ENCODE results near the gene NME9. TPM values are rescaled to one million over a fixed set of nuclear protein-coding genes. Genes with fewer than 3 reads are reported as not detected.

NME9 gene
- not detected in 3 replicates for total RNA-seq (2021)
- percentile 7 among the genes with signal in this experiment for Bru-seq, nascent RNA
- long read RNA-seq, experiment 1, result 0 reads
- long read RNA-seq, experiment 2, result 0 reads
- long read RNA-seq, experiment 3, result 0 reads

- Mint-ChIP-seq H3K4me1 (peaks cover 14% of the 10 kb centered on the region), H3K27me3 (ENCODE audit: low read depth) (no peaks in the 10 kb centered on the region), H3K27ac (no peak within 1 kb of the TSS), H3K4me3 (peak within 1 kb of the TSS; percentile 85), H3K9me3 (no peaks in the 10 kb centered on the region), H3K36me3 (no peaks in the 10 kb centered on the region)
- POLR2A ChIA-PET, result no interaction called here
- TF ChIP-seq ETV6 (CRISPR knock-in tag; IDR thresholded peaks at IDR 0.05), result no peak
- TF ChIP-seq ZNF219 (CRISPR knock-in tag; IDR thresholded peaks at IDR 0.05; ENCODE audit: borderline replicate concordance), result 0 out of 2 replicates have a peak, but pooled peaks have one; percentile 36
- no peak for TF ChIP-seq GTF2I (CRISPR knock-in tag; conservative IDR thresholded peaks at IDR 0.05)
- TF ChIP-seq NFATC4 (CRISPR knock-in tag; IDR thresholded peaks at IDR 0.05), result no peak
- no peak for TF ChIP-seq MXD4 (CRISPR knock-in tag; IDR thresholded peaks at IDR 0.05; ENCODE audit: borderline replicate concordance)
- no peak for TF ChIP-seq TEAD1 (CRISPR knock-in tag; IDR thresholded peaks at IDR 0.05)
- no peak for TF ChIP-seq MLX (CRISPR knock-in tag; IDR thresholded peaks at IDR 0.05)
- TF ChIP-seq MAX (CRISPR knock-in tag; IDR thresholded peaks at IDR 0.05), result peak; percentile 76
- no peak; the same call in 1 of the 2 replicates for TF ChIP-seq FOXP1 (CRISPR knock-in tag; IDR thresholded peaks at IDR 0.05; ENCODE audit: borderline replicate concordance)
- no peak for TF ChIP-seq ZNF263 (CRISPR knock-in tag; IDR thresholded peaks at IDR 0.05; ENCODE audit: low read depth)
- no peak for TF ChIP-seq PRRX2 (CRISPR knock-in tag; IDR thresholded peaks at IDR 0.05)
- no peak for TF ChIP-seq NFE2L1 (CRISPR knock-in tag; IDR thresholded peaks at IDR 0.05)
- TF ChIP-seq EMX1 (CRISPR knock-in tag; IDR thresholded peaks at IDR 0.05), result no peak
- TF ChIP-seq SP1 (CRISPR knock-in tag; conservative IDR thresholded peaks at IDR 0.05), result peak; percentile 59
- no peak for TF ChIP-seq AFF4 (CRISPR knock-in tag; IDR thresholded peaks at IDR 0.05; ENCODE audit: borderline replicate concordance)
- no peak for TF ChIP-seq CREB1 (CRISPR knock-in tag; IDR thresholded peaks at IDR 0.05)
- TF ChIP-seq E2F5 (CRISPR knock-in tag; IDR thresholded peaks at IDR 0.05), result 0 out of 2 replicates have a peak, but pooled peaks have one; percentile 4
- no peak for TF ChIP-seq ZNF396 (CRISPR knock-in tag; IDR thresholded peaks at IDR 0.05; ENCODE audit: borderline replicate concordance)
- no peak for TF ChIP-seq ZNF671 (CRISPR knock-in tag; IDR thresholded peaks at IDR 0.05)
- no peak for TF ChIP-seq OVOL2 (CRISPR knock-in tag; IDR thresholded peaks at IDR 0.05; ENCODE audit: borderline replicate concordance)
- TF ChIP-seq E2F1 (CRISPR knock-in tag; IDR thresholded peaks at IDR 0.05), result no peak
- TF ChIP-seq HMGXB4 (CRISPR knock-in tag; IDR thresholded peaks at IDR 0.05), result peak; percentile 74; the same call in 1 of the 2 replicates
- peak; percentile 35; the same call in 1 of the 2 replicates for TF ChIP-seq NR3C1 (CRISPR knock-in tag; conservative IDR thresholded peaks at IDR 0.05; ENCODE audit: low read depth)
- no peak for TF ChIP-seq TP53 (CRISPR knock-in tag; IDR thresholded peaks at IDR 0.05)
- CTCF ChIA-PET, result interaction anchor here (0.6 to 2.0 kb wide), 19 partner anchors 9 to 214 kb away, joined by 3 to 8 read pairs (median 4); partner anchors contain the start of genes DZIP1L, ESYT3 and MRAS
- DNase-seq (ENCODE audit: low spot score), result peak; percentile 98
- peak; percentile 99 for ATAC-seq
Observed at GRCh38 chr3:138329127-138329983, at the start of gene NME9. Gene NME9 (minus strand): TSS chr3:138329851. CDS start chr3:138329335, 516 bp downstream.
